ENCODE results near the gene ZNF710.
"Not testable (repeated sequence)": the region's sequence is repeated elsewhere in the genome, so short reads cannot be mapped to it uniquely, and the experiment has no call there.

The ZNF710 gene

DNA sequence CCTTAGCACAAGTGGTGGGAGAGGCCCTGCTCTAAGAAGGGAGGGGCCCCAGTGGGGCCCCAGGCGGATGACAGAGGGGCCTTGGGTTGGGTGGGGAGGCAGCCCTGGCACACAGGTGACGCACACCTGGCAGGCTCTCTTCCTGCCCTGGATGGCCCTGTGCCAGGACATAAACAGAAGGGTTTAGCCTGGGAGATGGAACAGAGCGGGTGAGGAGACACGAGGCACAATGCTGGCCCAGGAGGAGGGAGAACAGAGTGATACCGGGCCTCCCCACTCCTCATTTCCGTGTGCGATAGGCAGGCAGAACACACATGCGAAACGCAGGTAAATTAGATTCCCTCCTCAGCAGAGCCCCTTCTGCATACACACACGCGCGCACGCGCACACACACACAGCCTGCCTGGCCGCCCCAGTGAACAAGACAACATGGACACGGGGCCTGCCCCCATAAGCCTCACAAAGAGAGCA lies 61.4 kb downstream of the ZNF710 start:
- peak; percentile 27 to 40 for DNase-seq

DNA sequence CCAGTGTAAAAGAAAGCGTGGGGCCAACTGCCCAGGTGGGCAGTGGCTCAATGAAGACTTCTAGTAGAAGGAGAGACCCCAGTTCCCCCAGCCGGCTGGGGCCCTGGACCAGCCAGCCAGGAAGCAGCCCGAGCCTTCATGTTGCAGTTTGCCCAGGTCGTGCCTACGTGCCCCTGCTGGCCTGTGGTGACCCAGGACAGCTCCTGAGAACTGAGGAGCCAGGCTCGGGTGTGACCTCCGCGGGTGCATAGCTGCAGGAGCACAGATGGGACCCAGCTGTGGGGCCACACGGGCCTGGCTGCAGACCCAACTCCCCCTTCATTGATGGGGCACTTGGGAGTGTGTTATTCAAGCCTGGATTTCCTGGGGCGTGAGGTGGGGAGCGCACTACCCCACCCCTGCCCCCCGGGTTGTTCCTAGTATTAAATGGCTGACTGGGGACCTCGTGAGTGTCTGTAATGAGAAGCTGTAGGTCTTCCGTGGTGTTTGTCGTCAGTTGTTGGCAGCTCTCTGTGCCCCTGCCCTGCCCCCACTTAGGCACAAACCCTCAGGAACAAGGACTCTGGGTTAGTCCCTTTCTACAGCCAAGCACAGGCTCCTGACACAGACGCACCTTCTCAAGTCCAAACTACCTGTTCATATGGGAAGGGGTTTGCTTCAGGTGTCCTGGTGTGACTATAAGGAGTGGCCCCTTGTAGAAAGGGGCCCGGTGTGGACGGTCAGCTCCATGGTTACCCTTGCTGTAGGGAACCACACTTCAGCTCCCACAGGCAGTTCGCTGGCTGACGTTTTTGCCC lies 62.0 kb downstream of the ZNF710 start:
- no peak for DNase-seq

- peak; percentile 22 to 78 for DNase-seq
Measured at GRCh38 chr15:90063770-90064247, 62.7 kb downstream of the ZNF710 start.

DNA sequence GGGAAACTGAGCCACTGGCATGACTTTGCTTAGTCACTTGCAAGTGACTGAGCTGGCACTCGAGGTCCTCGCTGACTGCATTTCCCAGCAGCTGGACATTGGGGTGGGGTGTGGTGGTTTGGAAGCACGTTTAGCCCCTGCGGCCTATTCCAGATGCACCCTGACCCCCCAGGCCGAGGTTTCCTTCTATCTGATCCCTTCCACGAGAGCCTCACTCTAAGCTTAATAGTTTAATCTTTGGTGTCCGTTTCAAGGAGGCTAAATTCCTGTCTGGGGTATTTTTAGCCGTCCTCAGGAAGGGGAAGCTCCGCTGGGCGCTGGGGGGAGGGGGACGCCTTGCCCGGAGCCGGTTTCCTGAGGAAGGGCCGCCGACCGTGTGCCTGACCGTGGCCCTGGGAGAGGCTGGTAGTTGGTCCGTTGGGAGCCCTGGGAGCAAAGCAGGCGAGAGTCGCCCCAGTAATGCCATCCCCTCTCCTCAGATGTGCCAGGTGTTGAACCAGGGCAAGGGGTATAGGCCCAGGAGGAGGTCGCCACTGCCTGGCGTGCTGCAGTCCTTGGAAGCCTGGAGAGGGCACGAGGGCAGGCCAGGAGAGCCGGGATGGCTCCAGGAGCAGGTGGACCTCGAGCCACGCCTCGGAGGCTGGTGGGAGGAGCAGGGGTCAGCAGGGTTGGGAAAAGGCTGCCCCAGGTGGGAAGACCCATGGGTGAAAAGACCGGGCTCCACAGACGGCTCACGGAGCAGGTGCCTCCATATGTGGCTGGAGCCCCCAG lies 64.0 kb downstream of the ZNF710 start:
- DNase-seq: peak in 1 of 2 donors; percentile 31

DNA sequence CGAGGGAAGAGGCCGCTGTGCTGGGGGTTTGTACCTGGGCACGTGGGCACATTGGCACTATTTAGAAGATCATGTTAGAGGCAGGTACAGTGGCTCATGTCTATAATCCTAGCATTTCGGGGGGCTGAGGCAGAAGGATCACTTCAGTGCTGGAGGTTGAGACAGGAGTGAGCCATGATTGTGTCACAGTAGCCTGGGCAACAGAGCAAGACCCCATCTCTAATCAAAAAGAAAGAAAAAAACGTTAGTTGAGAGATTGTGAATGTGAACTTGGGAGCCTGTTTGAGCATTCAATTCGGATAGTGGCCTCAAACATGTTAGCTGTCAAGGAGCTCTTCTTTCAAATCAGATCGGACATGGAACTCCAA lies 64.5 kb downstream of the ZNF710 start:
- DNase-seq: no peak

GRCh38 chr15:90067181-90067952 lies 66.2 kb downstream of the ZNF710 start:
- DNase-seq: no peak

GRCh38 chr15:90067953-90068606 lies 67.0 kb downstream of the ZNF710 start:
- no peak for DNase-seq

DNA sequence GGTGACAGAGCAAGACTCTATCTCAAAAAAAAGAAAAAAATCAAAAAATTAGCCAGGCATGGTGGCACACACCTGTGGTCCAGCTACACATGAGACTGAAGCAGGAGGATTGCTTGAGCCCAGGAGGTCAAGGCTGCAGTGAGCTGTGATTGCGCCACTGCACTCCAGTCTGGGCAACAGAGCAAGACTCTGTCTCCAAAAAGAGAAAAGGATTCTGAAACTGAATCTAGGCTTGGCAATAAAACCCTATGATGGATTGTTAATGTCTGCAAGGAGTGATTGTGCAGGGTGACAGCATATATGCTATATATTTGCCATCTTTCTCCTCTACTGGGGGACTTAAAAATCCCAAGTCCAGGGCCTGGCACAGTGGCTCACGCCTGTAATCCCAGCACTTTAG lies 69.5 kb downstream of the ZNF710 start:
- not testable (repeated sequence) for DNase-seq

- DNase-seq: peak; percentile 81 to 82
Measured at GRCh38 chr15:90071220-90071807, 70.2 kb downstream of the ZNF710 start.

DNA sequence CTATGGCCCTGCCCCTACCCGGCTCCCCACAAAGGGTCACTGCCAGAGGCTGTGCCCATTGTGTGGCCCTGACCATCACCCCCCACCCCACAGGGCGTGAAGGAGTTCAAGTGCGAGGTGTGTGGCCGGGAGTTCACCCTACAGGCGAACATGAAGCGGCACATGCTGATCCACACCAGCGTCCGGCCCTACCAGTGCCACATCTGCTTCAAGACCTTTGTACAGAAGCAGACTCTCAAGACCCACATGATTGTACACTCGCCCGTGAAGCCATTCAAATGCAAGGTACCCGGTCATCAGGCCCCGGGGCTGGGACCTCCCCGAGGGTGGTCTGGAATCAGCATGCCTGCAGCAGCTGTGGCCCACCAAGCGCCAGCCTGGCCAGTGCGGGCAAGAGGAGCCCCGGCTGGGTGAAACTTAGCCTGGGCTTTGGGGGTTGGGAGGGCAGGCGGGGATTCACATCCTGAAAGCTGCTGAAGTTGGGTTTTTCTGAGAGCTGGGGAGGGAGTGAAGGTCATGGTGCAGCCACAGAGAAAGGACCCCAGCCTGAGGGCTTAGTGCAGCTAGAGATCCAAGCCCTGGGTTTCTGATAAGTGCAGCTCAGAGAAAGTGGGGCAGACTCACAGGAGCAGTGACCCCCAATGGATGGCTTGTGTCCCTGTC lies 72.0 kb downstream of the ZNF710 start:
- no peak for DNase-seq

- no peak for DNase-seq
Measured at GRCh38 chr15:90074023-90074422, 72.9 kb downstream of the ZNF710 start.

DNA sequence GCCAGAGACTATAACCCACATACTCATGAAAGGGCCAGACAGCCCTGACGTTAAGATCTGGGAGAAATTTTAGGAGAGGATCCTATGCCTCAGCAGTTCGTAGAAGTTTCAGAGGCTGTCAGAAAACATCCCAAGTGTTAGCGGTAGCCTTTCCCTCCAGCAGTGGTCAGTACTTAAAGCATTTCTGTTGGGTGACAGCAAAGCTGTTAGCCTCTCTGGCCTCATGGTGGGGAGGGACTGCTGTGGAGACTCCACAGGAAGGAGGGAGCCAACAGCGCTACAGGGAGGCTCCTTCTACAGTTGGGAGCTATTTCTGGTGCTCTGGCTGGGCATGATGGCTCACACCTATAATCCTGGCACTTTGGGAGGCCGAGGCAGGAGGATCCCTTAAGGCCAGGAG lies 73.8 kb downstream of the ZNF710 start:
- no peak for DNase-seq

GRCh38 chr15:90075420-90076289 lies 74.5 kb downstream of the ZNF710 start:
- DNase-seq: no peak

DNA sequence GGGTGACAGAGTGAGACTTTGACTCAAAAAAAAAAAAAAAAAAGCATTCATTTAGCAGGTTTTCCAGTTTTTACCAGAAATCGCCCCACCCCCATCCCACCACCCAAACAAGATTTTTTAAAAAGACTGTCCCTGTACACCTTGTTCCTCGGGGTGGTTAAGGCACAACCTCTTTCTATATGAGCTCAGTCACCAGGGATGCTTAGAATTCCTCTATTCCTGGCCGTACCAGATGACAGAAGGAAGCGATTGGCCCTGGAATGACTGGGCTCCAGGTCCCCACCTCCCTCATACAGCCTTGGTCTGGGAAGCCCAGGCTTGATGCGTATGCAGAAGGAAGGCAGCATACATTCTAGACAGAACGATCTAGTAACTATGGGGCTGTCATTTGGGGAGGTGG lies 75.6 kb downstream of the ZNF710 start:
- no peak for DNase-seq

DNA sequence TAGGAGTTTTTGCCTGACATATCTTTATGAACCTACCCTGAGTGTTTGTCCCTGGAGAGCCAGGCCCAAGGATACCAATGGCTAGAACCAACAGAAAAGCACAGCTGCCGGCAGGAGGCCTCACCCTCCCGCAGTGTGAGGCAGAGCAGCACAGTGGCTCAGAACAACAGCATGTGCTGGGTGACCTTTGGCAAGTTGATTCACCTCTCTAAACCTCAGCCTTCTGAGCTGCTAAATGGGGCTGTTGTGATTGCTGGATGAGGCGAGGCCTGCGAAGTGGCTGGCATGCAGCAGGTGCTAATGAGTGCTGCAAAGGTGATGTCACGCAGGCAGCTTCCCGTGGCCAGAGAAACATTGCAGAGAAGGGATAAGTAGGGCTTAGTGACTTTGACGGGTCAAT lies 77.8 kb downstream of the ZNF710 start:
- no peak for DNase-seq

DNA sequence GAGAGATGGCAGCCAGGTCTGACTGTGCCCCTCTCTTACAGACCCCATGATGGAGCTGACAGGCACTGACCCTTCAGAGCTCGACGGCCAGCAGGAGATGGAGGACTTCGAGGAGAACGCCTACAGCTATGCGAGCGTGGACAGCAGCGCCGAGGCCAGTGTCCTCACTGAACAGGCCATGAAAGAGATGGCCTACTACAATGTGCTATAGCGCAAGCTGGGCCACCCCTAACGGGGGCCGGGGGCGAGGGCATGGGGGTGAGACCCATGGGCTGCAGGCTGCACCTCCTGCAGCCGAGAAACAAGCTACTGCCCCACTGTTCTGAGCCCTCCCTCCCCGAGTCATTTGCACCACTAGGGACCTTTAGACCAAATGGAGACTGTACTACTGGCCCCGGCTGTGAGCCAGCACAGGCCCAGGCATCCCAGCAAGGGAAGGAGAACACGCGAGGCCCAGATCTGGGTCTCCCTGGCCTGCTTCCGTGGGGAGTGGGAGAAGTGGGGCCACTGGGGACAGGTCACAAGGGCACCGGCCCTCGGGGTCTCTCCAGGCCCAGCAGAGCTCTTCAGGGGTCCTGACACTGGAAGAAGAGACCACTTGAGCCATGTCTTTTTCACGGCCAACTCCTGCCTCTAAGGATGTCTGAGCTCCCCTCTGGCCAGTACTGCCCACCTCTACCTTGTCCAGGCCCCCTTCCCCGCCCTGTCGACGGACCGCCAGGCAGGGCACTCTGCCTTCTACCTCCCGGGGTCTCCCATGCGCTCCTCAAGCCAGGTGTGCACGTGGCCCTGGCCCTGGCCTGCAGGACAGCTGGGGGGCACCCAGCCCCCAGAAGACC lies 78.7 kb downstream of the ZNF710 start:
- no peak for DNase-seq

- no peak for DNase-seq
Measured at GRCh38 chr15:90080458-90080755, 79.3 kb downstream of the ZNF710 start.

GRCh38 chr15:90080818-90081393 lies 79.8 kb downstream of the ZNF710 start:
- DNase-seq: no peak

- no peak for DNase-seq
Measured at GRCh38 chr15:90082140-90082715, 81.1 kb downstream of the ZNF710 start.

Measured in CD4-positive, alpha-beta T cell treated with Interleukin-1 beta for 1 hour (primary cell).